Heart left ventricle (tissue), 16 donors: ENCODE results near the gene YWHAE. TPM values are rescaled to one million over a fixed set of nuclear protein-coding genes. Genes with fewer than 3 reads are reported as not detected.
A peak's percentile ranks its signal among the peaks of the same experiment; 100 is the strongest.

ENCODE experiments used
- ATAC-seq, 4 donors: fragments of 200-7000 bp; cut with Tn5 transposase; one replicate each; pipeline ENCODE4 v1.9.1; 2020 to 2022; ENCODE audit warnings: moderate library complexity in 4 of 4, mild to moderate bottlenecking in 3 of 4, moderate number of reproducible peaks in 1 of 4
- DNase-seq, 5 donors: peaks; one replicate each; pipeline ENCODE4 v3.0.0-alpha.2; 2020
- H3K27ac ChIP-seq, 12 donors: fragments of 200-600 bp; sonication (generic) in 4 of 12; one replicate each; pipeline versions ENCODE4 v1.5.0 to v1.8.0; 2016 to 2022; ENCODE audit warnings: mild to moderate bottlenecking in 2 of 12
- H3K27me3 ChIP-seq, 9 donors: fragments of 200-600 bp; sonication (generic) in 2 of 9; one replicate each; pipeline versions ENCODE4 v1.5.1 to v1.8.0; 2016 to 2022; ENCODE audit warnings: mild to moderate bottlenecking in 3 of 9
- H3K36me3 ChIP-seq, 9 donors: fragments of 200-600 bp; sonication (generic) in 2 of 9; one replicate each; pipeline versions ENCODE4 v1.5.0 to v1.8.0; 2018 to 2022; ENCODE audit warnings: mild to moderate bottlenecking in 2 of 9
- H3K4me1 ChIP-seq, 12 donors: fragments of 200-600 bp; sonication (generic) in 4 of 12; one replicate each; pipeline versions ENCODE4 v1.5.0 to v1.8.0; 2016 to 2022; ENCODE audit warnings: mild to moderate bottlenecking in 3 of 12
- H3K4me3 ChIP-seq, 12 donors: fragments of 200-600 bp; sonication (generic) in 4 of 12; one replicate each; pipeline versions ENCODE4 v1.5.0 to v1.8.0; 2017 to 2022; ENCODE audit warnings: mild to moderate bottlenecking in 9 of 12, moderate library complexity in 4 of 12
- H3K9me3 ChIP-seq, 12 donors: fragments of 200-600 bp; sonication (generic) in 4 of 12; one replicate each; pipeline versions ENCODE4 v1.5.0 to v1.8.0; 2016 to 2022; ENCODE audit warnings: mild to moderate bottlenecking in 1 of 12
- CTCF ChIP-seq, 12 donors: fragments of 200-600 bp; sonication (generic) in 4 of 12; IDR thresholded peaks; one replicate each; pipeline versions ENCODE4 v1.5.0 to v1.8.0; 2018 to 2022; ENCODE audit warnings: antibody characterized with exemption in 12 of 12, mild to moderate bottlenecking in 5 of 12
- POLR2A ChIP-seq, 2 donors: fragments of 450-650 bp; IDR thresholded peaks; one replicate each; pipeline ENCODE4 v1.6.1; 2017; ENCODE audit warnings: antibody characterized with exemption in 2 of 2, mild to moderate bottlenecking in 2 of 2, moderate library complexity in 2 of 2
- WGBS, 4 donors: extraction: QIAGEN DNeasy Blood & Tissue Kit in 2 of 4; methylation state at CpG; one replicate each; pipeline versions ENCODE4 v1.1.5 to v1.1.7; 2013 to 2018; 5-methylcytosine and 5-hydroxymethylcytosine counted together
- intact Hi-C, 10 donors: fragments of 100-400 bp; cut with DNase I; formaldehyde crosslinking; loops; one replicate each; pipeline versions ENCODE4 v1.11.1 to v1.14.2; 2022
- polyA plus RNA-seq, 2 donors: library from polyadenylated mRNA; stranded (reverse); fragments of 200-250 nt; gene quantifications; one replicate each; pipeline ENCODE4 v1.2.3, GENCODE V29; 2013
- total RNA-seq, 9 donors: library from RNA; depleted of rRNA in 2 of 9; stranded (reverse); fragments of >200 nt in 2 of 9; fragmentation: NEBNext Ultra II Directional in 3 of 9; extraction: Animal tissue kit (Norgen Biotek cat#: 25700) in 3 of 9; gene quantifications; one replicate each; pipeline versions ENCODE4 v1.1.0 to v1.2.4, GENCODE V29; 2016 to 2023
- donor health status: ischemic (EF 13 %, LVEDD 7.1; RV severe dilation, severe dysfunction).
- donor health status: healthy with polysubstance abuse.
- donor health status: DM: no; HTN: yes; CAD: no.
- donor health status: DM: no; HTN: no; CAD: no.
- donor health status: ischemic (EF 25% LVEDD 6.9; RV normal size, moderate dysfunction).
- donor health status: ischemic (EF 25% LVEDD 5.7; RV mildly dilated, moderate dysfunction).
- donor health status: healthy.
- donor health status: DM: yes; HTN: yes; CAD: no.
- donor health status: ischemic (EF 35%, LVEDD 5.7; RV mildly dilated, moderate dysfunction).
- donor health status: nonischemic (EF 11% LVEDD 7.7; RV severe dilation, severe dysfunction).
- donor health status: DM: yes; HTN: yes; CAD: no.
- donor health status: PGD.
- donor health status: ischemic (EF 29% LVEDD 5.4; RV normal size, mild dysfunction).
- donor health status: nonischemic (EF 23%, LVEDD 6.1; RV moderate dilation, normal function).

Gene YWHAE
- total and polyA plus RNA-seq, 11 donors: 401 to 1,150 (median 618) TPM

GRCh38 chr17:1377334-1377733, 22.7 kb downstream of the YWHAE start:
- Histone ChIP-seq H3K36me3 (peaks cover 0 to 22% (median 9%) of the 10 kb centered on the region in 9 donors), H3K4me1 (peaks cover 9 to 98% (median 88%) of the 10 kb centered on the region in 12 donors), H3K4me3 (no peak overlapping the region), H3K27me3 (no peaks in the 10 kb centered on the region), H3K27ac (peak overlapping the region in 1 of 12 donors; percentile 68), H3K9me3 (no peaks in the 10 kb centered on the region)
- no peak for ATAC-seq
- DNase-seq: no peak
- WGBS, 4 donors: 63 to 69% (median 66%) methylated on average over 3 of the region's 3 CpGs
- no peak for TF ChIP-seq POLR2A (IDR thresholded peaks at IDR 0.05)
- TF ChIP-seq CTCF (IDR thresholded peaks at IDR 0.05): no peak
- intact Hi-C loops: no loop called here

DNA sequence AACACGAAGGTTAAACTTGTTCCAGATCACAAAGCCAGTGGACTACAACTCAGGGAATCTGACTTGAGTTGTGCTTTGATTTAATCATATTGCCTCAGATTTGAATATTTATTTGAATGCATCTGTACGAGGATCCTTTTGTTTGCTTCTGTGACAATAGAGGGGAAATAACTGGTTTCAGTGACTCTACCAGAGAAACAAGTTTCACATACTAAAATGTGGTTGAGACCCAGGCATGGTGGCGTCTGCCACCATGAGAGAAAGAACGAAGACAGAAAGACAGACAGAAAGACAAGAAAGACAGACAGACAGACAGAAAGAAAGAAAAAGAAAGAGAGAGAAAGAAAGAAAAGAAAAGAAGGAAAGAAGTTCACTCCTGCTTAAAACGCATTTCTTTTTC, 24.0 kb downstream of the YWHAE start:
- H3K4me3 ChIP-seq: no peak overlapping the region

DNA sequence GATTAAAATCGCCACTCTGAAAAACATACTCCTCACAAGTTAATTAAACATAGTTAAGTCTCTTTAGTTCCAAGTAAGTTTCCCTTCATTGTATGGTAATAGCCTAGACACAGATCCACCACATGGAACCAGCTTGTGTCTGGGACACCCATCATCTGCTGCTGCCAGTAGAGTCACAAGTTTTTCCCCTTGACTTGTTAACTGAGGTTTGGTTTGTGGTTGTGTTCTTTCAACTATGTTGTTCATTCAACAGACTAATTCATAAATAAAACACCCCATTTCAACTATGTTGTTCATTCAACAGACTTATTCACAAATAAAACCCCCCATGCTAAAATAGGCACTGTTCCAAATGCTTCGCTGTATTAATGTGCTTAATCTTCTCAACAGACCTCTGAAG, 24.4 kb downstream of the YWHAE start:
- no peak for TF ChIP-seq POLR2A (IDR thresholded peaks at IDR 0.05)
- TF ChIP-seq CTCF (IDR thresholded peaks at IDR 0.05): no peak
- ATAC-seq (no peak), DNase-seq (no peak)
- H3K4me1 ChIP-seq: peaks cover 3 to 97% (median 86%) of the 10 kb centered on the region in 12 donors
- WGBS, 4 donors: 6 to 12% (median 9%) methylated on average over 2 of the region's 2 CpGs
- peaks cover 0 to 27% (median 10%) of the 10 kb centered on the region in 9 donors for H3K36me3 ChIP-seq
- intact Hi-C loops: no loop called here
- peak overlapping the region in 1 of 12 donors; percentile 59 for H3K27ac ChIP-seq
- H3K4me3 ChIP-seq: no peak overlapping the region
- H3K27me3 ChIP-seq: no peaks in the 10 kb centered on the region
- H3K9me3 ChIP-seq: no peaks in the 10 kb centered on the region

More for the DNA sequence above, 24.0 kb downstream of the YWHAE start:
- intact Hi-C loops: no loop called here
- Histone ChIP-seq H3K4me1 (peaks cover 7 to 97% (median 88%) of the 10 kb centered on the region in 12 donors), H3K9me3 (no peaks in the 10 kb centered on the region), H3K27ac (peak overlapping the region in 1 of 12 donors; percentile 59), H3K27me3 (no peaks in the 10 kb centered on the region), H3K36me3 (peaks cover 0 to 27% (median 10%) of the 10 kb centered on the region in 9 donors)
- 40 to 47% (median 44%) methylated on average over 5 of the region's 5 CpGs for WGBS, 4 donors
- TF ChIP-seq POLR2A (IDR thresholded peaks at IDR 0.05): no peak
- no peak for TF ChIP-seq CTCF (IDR thresholded peaks at IDR 0.05)
- ATAC-seq (no peak), DNase-seq (no peak)

DNA sequence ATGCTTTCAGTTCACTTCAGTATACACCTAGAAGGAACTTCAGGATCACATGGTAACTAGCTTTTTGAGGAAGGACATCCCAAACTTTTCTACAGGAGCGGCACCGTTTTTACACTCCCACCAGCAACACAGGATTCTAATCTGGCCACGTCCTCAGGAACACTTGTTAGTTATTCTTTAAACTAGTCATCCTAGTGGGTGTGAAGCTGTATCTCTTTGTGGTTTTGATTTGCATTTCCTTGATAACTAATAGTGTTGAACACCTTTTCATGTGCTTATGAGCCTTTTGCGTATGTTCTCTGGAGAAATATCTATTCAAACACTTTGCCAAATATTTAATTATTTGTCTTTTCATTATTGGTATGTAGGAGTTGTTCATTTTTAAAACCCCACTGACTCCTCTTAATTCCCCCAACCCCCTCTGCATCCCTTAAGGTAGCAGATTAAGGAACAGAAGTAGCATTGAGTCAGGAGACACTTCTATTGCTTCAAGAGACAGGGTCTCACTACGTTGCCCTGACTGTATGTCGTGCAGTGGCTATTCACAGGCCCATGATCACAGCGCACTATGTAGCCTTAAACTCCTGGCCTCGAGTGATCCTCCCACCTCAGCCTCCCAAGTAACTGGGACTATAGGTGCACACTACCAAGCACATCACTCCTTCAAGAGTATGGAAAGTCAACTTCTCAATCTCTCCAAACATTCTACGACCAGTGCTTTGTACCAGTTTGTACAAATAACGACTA, 25.4 kb downstream of the YWHAE start:
- Histone ChIP-seq H3K27ac (peak overlapping the region in 1 of 12 donors; percentile 59), H3K27me3 (no peaks in the 10 kb centered on the region), H3K9me3 (no peaks in the 10 kb centered on the region), H3K4me3 (no peak overlapping the region), H3K36me3 (peaks cover 0 to 27% (median 10%) of the 10 kb centered on the region in 9 donors), H3K4me1 (peaks cover 3 to 94% (median 80%) of the 10 kb centered on the region in 12 donors)
- intact Hi-C loops: loop anchor here in 1 of 10 donors (5.0 kb wide), 1 partner anchor 73 kb away; no protein-coding TSS in a partner anchor
- no peak for ATAC-seq
- WGBS, 4 donors: 56 to 63% (median 59%) methylated on average over 10 of the region's 10 CpGs
- no peak for DNase-seq
- TF ChIP-seq CTCF (IDR thresholded peaks at IDR 0.05): no peak
- no peak for TF ChIP-seq POLR2A (IDR thresholded peaks at IDR 0.05)
